ENCODE measurements around the gene OBP2A.
"Not testable (repeated sequence)": the region's sequence is repeated elsewhere in the genome, so short reads cannot be mapped to it uniquely, and the experiment has no call there.

Gene OBP2A

DNA sequence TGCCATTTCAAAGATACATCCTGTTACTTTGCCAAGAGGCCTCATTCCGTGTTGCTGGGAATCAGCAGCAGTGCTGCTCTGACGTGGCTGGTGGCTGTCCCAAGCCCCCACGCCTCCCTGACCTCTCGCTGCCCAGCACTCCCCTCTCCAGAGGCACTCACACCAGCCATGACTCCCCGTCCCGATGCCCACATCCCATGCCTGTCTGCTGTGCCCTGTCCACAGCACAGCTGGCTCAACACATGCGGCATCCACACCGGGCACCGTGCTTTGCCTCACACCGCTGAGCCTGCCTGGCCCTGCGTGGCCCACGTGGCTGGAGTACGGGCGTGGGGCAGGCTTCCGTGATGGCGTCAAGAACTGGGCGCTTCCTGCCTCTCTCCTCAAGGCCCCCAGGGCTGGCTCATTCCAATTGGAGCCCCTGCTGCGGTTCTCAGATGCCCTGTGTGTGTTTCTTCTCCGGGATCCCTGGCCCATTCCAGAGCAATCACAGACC, 32.5 kb upstream of the OBP2A start:
- no peak overlapping the region for H3K4me3 ChIP-seq (ENCODE audit: low read depth, low read length)
- TF ChIP-seq, protein P1, sequence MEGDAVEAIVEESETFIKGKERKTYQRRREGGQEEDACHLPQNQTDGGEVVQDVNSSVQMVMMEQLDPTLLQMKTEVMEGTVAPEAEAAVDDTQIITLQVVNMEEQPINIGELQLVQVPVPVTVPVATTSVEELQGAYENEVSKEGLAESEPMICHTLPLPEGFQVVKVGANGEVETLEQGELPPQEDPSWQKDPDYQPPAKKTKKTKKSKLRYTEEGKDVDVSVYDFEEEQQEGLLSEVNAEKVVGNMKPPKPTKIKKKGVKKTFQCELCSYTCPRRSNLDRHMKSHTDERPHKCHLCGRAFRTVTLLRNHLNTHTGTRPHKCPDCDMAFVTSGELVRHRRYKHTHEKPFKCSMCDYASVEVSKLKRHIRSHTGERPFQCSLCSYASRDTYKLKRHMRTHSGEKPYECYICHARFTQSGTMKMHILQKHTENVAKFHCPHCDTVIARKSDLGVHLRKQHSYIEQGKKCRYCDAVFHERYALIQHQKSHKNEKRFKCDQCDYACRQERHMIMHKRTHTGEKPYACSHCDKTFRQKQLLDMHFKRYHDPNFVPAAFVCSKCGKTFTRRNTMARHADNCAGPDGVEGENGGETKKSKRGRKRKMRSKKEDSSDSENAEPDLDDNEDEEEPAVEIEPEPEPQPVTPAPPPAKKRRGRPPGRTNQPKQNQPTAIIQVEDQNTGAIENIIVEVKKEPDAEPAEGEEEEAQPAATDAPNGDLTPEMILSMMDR (IDR thresholded peaks at IDR 0.05; ENCODE audit: borderline replicate concordance, insufficient read depth, low read depth, low read length) = no peak

- not testable (repeated sequence) for H3K4me3 ChIP-seq (ENCODE audit: low read depth, low read length)
Observed at GRCh38 chr9:135513906-135514305, 32.0 kb upstream of the OBP2A start.

DNA sequence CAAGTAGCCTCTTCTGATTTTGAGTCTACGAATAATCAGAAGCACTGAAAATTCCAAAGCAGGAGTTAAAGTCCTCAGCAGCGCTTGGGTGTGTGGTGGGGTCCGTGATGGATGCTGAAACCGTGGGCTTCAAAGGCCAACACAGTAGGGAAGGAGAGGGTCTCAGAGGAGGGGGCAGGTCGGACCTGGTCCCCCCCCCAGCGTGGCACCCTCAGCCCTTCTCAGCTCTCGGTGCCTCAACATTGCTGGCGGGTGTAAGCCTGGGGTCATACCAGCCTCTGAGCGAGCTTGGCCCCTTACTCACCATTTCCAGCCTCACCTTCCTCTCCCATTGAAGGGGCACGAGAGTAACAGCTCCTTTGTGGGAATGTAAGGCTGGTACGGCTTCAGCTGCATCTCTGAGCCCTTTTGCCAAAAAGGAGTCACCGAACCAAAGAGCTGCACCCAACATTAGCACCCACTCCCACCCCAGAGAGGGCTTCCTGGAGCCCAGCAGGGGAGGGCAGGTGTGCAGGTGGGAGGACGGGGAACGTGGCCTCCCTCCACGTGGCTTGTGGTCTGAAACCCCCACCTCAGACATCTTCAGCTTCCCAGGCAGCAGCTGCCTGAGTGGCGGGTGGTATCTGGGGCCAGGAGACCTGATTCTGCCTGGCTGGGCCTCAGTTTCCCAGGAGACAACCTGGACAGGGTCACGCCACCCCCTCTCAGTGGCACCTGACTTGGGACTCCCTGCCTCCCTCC, 31.4 kb upstream of the OBP2A start:
- no peak overlapping the region for H3K4me3 ChIP-seq (ENCODE audit: low read depth, low read length)
- TF ChIP-seq, protein P1 (IDR thresholded peaks at IDR 0.05; ENCODE audit: borderline replicate concordance, insufficient read depth, low read depth, low read length) = no peak

GRCh38 chr9:135515083-135515951, 30.6 kb upstream of the OBP2A start:
- no peak overlapping the region for H3K4me3 ChIP-seq (ENCODE audit: low read depth, low read length)
- TF ChIP-seq, protein P1 (IDR thresholded peaks at IDR 0.05; ENCODE audit: borderline replicate concordance, insufficient read depth, low read depth, low read length) = no peak

- no peak overlapping the region for H3K4me3 ChIP-seq (ENCODE audit: low read depth, low read length)
- TF ChIP-seq, protein P1 (IDR thresholded peaks at IDR 0.05; ENCODE audit: borderline replicate concordance, insufficient read depth, low read depth, low read length) = no peak
Observed at GRCh38 chr9:135516132-135516860, 29.6 kb upstream of the OBP2A start.

DNA sequence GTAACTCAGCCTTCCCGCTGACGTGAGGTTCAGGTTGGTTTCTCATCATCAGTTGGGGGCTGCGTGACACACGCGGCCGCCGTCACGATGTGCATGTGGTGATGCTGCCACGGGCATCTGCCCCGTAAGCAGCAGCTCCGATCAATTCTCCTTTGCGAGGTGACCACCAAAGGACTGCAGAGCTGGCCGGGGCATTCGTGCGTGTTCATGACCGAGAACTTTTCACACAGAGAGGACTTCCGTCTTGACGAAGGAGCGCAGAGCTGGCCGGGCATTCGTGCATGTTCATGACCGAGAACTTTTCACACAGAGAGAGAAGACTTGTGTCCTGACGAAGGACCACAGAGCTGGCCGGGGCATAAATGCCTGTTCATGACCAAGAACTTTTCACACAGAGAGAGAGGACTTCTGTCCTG, 28.5 kb upstream of the OBP2A start:
- H3K4me3 ChIP-seq (ENCODE audit: low read depth, low read length) = no peak overlapping the region
- TF ChIP-seq, protein P1 (IDR thresholded peaks at IDR 0.05; ENCODE audit: borderline replicate concordance, insufficient read depth, low read depth, low read length) = no peak

All from GM12875 (cell line).